Naive thymus-derived CD4-positive, alpha-beta T cell (primary cell): ENCODE results near the gene GPR153. TPM values are rescaled to one million over a fixed set of nuclear protein-coding genes. Genes with fewer than 3 reads are reported as not detected.
A peak's percentile ranks its signal among the peaks of the same experiment; 100 is the strongest.

ENCODE experiments used
- ATAC-seq: fragments of 150-1000 bp; cut with Tn5 transposase; 2 replicates; pipeline ENCODE4 v1.10.0; 2021; ENCODE audit warnings: mild to moderate bottlenecking, moderate library complexity
- CTCF ChIA-PET: fragments of 350-600 bp; sonication (Branson Sonifier 250); formaldehyde crosslinking; loops from one replicate; lab custom pipeline; 2021; ENCODE audit warnings: antibody characterized with exemption; lab: Charles Lee
- POLR2A ChIA-PET: fragments of 350-600 bp; sonication (Branson Sonifier 250); formaldehyde crosslinking; loops from one replicate; lab custom pipeline; 2021; ENCODE audit warnings: antibody characterized with exemption, inconsistent platforms; lab: Charles Lee
- DNase-seq, 9 donors: peaks; one replicate each; pipeline versions ENCODE4 v3.0.0 to v3.0.0-alpha.2; 2020 to 2022; ENCODE audit warnings: mixed read lengths in 1 of 9
- H3K27ac ChIP-seq: one replicate; pipeline ENCODE4 v1.7.0; 2013; ENCODE audit warnings: mild to moderate bottlenecking, low read depth, low read length, moderate library complexity
- H3K27me3 ChIP-seq, 2 donors: one replicate each; pipeline ENCODE4 v1.7.0; 2013; ENCODE audit warnings: low read length in 2 of 2, mild to moderate bottlenecking in 2 of 2, moderate library complexity in 2 of 2; ENCODE audit not compliant: control insufficient read depth in 2 of 2, insufficient read depth in 2 of 2
- H3K36me3 ChIP-seq, 3 experiments: 1 replicate in 2 of 3; 2 replicates in 1 of 3; pipeline ENCODE4 v1.7.0; 2013; ENCODE audit warnings: low read length in 3 of 3, mild to moderate bottlenecking in 3 of 3, moderate library complexity in 1 of 3; ENCODE audit not compliant: insufficient read depth in 3 of 3, control insufficient read depth in 2 of 3
- H3K4me1 ChIP-seq, 2 donors: one replicate each; pipeline ENCODE4 v1.7.0; 2013; ENCODE audit warnings: low read length in 2 of 2, mild to moderate bottlenecking in 2 of 2, moderate library complexity in 1 of 2; ENCODE audit not compliant: control insufficient read depth in 2 of 2, insufficient read depth in 2 of 2
- H3K4me3 ChIP-seq: 2 replicates; pipeline ENCODE4 v1.7.0; 2013; ENCODE audit warnings: mild to moderate bottlenecking, low read length
- H3K9me3 ChIP-seq, 3 experiments: 1 replicate in 2 of 3; 2 replicates in 1 of 3; pipeline ENCODE4 v1.7.0; 2013; ENCODE audit warnings: low read length in 3 of 3; ENCODE audit not compliant: control insufficient read depth in 2 of 3
- H3K27ac Mint-ChIP-seq, 9 donors: one replicate each; pipeline ENCODE4 v1.8.0; 2020 to 2022; ENCODE audit warnings: mixed read lengths in 9 of 9, mild to moderate bottlenecking in 8 of 9, moderate library complexity in 5 of 9, inconsistent platforms in 2 of 9
- H3K27me3 Mint-ChIP-seq, 5 donors: one replicate each; pipeline ENCODE4 v1.8.0; 2021 to 2022; ENCODE audit warnings: mixed read lengths in 5 of 5, mild to moderate bottlenecking in 1 of 5
- H3K36me3 Mint-ChIP-seq, 5 donors: one replicate each; pipeline ENCODE4 v1.8.0; 2020 to 2022; ENCODE audit warnings: mixed read lengths in 5 of 5, mild to moderate bottlenecking in 3 of 5, inconsistent platforms in 1 of 5
- H3K4me1 Mint-ChIP-seq, 7 donors: one replicate each; pipeline ENCODE4 v1.8.0; 2020 to 2022; ENCODE audit warnings: mixed read lengths in 7 of 7, mild to moderate bottlenecking in 3 of 7, inconsistent platforms in 1 of 7
- H3K4me3 Mint-ChIP-seq, 10 donors: one replicate each; pipeline ENCODE4 v1.8.0; 2020 to 2022; ENCODE audit warnings: mild to moderate bottlenecking in 10 of 10, mixed read lengths in 10 of 10, moderate library complexity in 6 of 10, inconsistent platforms in 2 of 10
- H3K9me3 Mint-ChIP-seq, 11 donors: one replicate each; pipeline ENCODE4 v1.8.0; 2020 to 2022; ENCODE audit warnings: mixed read lengths in 11 of 11, mild to moderate bottlenecking in 4 of 11, inconsistent platforms in 1 of 11, moderate library complexity in 1 of 11
- intact Hi-C, 2 donors: fragments of 100-400 bp; cut with micrococcal nuclease; formaldehyde crosslinking; loops; one replicate each; pipeline ENCODE4 v1.15.1; 2023
- polyA plus RNA-seq, 2 donors: library from polyadenylated mRNA; unstranded; fragments of 300-500 nt; fragmentation: Illumina TruSeq; gene quantifications; one replicate each; pipeline ENCODE4 v1.2.3, GENCODE V29; 2021
- total RNA-seq, 6 experiments: library from RNA in 5 of 6; stranded (reverse) in 5 of 6; gene quantifications; 1 replicate in 5 of 6; 2 replicates in 1 of 6; pipeline ENCODE4 v1.2.3 and lab custom pipeline; 2021 to 2026

The GPR153 gene
- total and polyA plus RNA-seq, 7 experiments from 2014 or later: 0.27 to 2.9 (median 0.59) TPM; not detected in 2

GRCh38 chr1:6266641-6267040 lies 5.7 kb upstream of the GPR153 start:
- intact Hi-C loops: no loop called here
- H3K4me1 Mint-ChIP-seq: peaks cover 0 to 6% (median 0%) of the 10 kb centered on the region in 7 donors
- no peak overlapping the region for H3K27ac ChIP-seq
- peaks cover 0 to 3% (median 0%) of the 10 kb centered on the region in 11 donors for H3K9me3 Mint-ChIP-seq
- no peaks in the 10 kb centered on the region for H3K4me1 ChIP-seq
- H3K36me3 Mint-ChIP-seq: no peaks in the 10 kb centered on the region
- H3K27me3 ChIP-seq: no peaks in the 10 kb centered on the region
- POLR2A ChIA-PET: no interaction called here
- no peak overlapping the region for H3K4me3 ChIP-seq
- CTCF ChIA-PET: interaction anchor here (1.1 kb wide), 1 partner anchor 20 kb away, joined by 3 read pairs; no protein-coding TSS in a partner anchor
- ATAC-seq (no peak), DNase-seq (no peak)
- H3K27ac Mint-ChIP-seq: no peak overlapping the region
- H3K4me3 Mint-ChIP-seq: no peak overlapping the region
- no peaks in the 10 kb centered on the region for H3K9me3 ChIP-seq
- H3K27me3 Mint-ChIP-seq: peaks cover 0 to 7% (median 0%) of the 10 kb centered on the region in 5 donors
- H3K36me3 ChIP-seq: no peaks in the 10 kb centered on the region

- no peaks in the 10 kb centered on the region for H3K27me3 ChIP-seq
- ATAC-seq: no peak
- H3K9me3 Mint-ChIP-seq: peaks cover 0 to 3% (median 0%) of the 10 kb centered on the region in 11 donors
- no peak for DNase-seq
- no peak overlapping the region for H3K27ac ChIP-seq
- intact Hi-C loops: no loop called here
- no peaks in the 10 kb centered on the region for H3K36me3 Mint-ChIP-seq
- H3K27me3 Mint-ChIP-seq: peaks cover 0 to 11% (median 0%) of the 10 kb centered on the region in 5 donors
- no peak overlapping the region for H3K27ac Mint-ChIP-seq
- H3K4me3 ChIP-seq: no peak overlapping the region
- H3K4me1 ChIP-seq: no peaks in the 10 kb centered on the region
- H3K4me1 Mint-ChIP-seq: peaks cover 0 to 6% (median 0%) of the 10 kb centered on the region in 7 donors
- no peaks in the 10 kb centered on the region for H3K36me3 ChIP-seq
- no peaks in the 10 kb centered on the region for H3K9me3 ChIP-seq
- ChIA-PET CTCF (no interaction called here), POLR2A (interaction anchor here (0.6 kb wide), 1 partner anchor 25 kb away, joined by 3 read pairs; no protein-coding TSS in a partner anchor)
- H3K4me3 Mint-ChIP-seq: no peak overlapping the region
These were observed 4.3 kb upstream of the GPR153 start for GRCh38 chr1:6265151-6265550.

- ChIA-PET CTCF (no interaction called here), POLR2A (no interaction called here)
- ATAC-seq: no peak
- Mint-ChIP-seq H3K36me3 (no peaks in the 10 kb centered on the region), H3K27me3 (peaks cover 0 to 20% (median 3%) of the 10 kb centered on the region in 5 donors), H3K4me3 (peak overlapping the region in 1 of 10 donors; percentile 23), H3K27ac (no peak overlapping the region), H3K9me3 (peaks cover 0 to 3% (median 0%) of the 10 kb centered on the region in 11 donors), H3K4me1 (peaks cover 0 to 8% (median 1%) of the 10 kb centered on the region in 7 donors)
- Histone ChIP-seq H3K4me1 (peaks cover 0 to 5% of the 10 kb centered on the region in 2 donors), H3K36me3 (no peaks in the 10 kb centered on the region), H3K27me3 (no peaks in the 10 kb centered on the region), H3K9me3 (no peaks in the 10 kb centered on the region), H3K27ac (no peak overlapping the region), H3K4me3 (no peak overlapping the region)
- intact Hi-C loops: no loop called here
- DNase-seq: no peak
These were observed 2.8 kb upstream of the GPR153 start for GRCh38 chr1:6263716-6264115.

GRCh38 chr1:6262555-6263420 lies 1.9 kb upstream of the GPR153 start:
- no peak for DNase-seq
- intact Hi-C loops: no loop called here
- Histone ChIP-seq H3K9me3 (no peaks in the 10 kb centered on the region), H3K27ac (no peak overlapping the region), H3K4me1 (peaks cover 0 to 5% of the 10 kb centered on the region in 2 donors), H3K36me3 (no peaks in the 10 kb centered on the region), H3K27me3 (no peaks in the 10 kb centered on the region), H3K4me3 (no peak overlapping the region)
- Mint-ChIP-seq H3K27ac (no peak overlapping the region), H3K4me3 (peak overlapping the region in 2 of 10 donors; percentile 7 to 73), H3K4me1 (peaks cover 0 to 8% (median 1%) of the 10 kb centered on the region in 7 donors), H3K9me3 (peaks cover 0 to 3% (median 0%) of the 10 kb centered on the region in 11 donors), H3K36me3 (no peaks in the 10 kb centered on the region), H3K27me3 (peaks cover 0 to 26% (median 3%) of the 10 kb centered on the region in 5 donors)
- ChIA-PET POLR2A (no interaction called here), CTCF (no interaction called here)
- no peak for ATAC-seq

GRCh38 chr1:6261615-6261995 lies 707 bp upstream of the GPR153 start:
- Histone ChIP-seq H3K4me1 (peaks cover 0 to 5% of the 10 kb centered on the region in 2 donors), H3K9me3 (no peaks in the 10 kb centered on the region), H3K36me3 (no peaks in the 10 kb centered on the region), H3K4me3 (no peak overlapping the region), H3K27ac (no peak overlapping the region), H3K27me3 (no peaks in the 10 kb centered on the region)
- peaks cover 0 to 8% (median 1%) of the 10 kb centered on the region in 7 donors for H3K4me1 Mint-ChIP-seq
- H3K4me3 Mint-ChIP-seq: peak overlapping the region; percentile 24 to 86 (median 72)
- ATAC-seq (no peak), DNase-seq (no peak)
- H3K9me3 Mint-ChIP-seq: peaks cover 0 to 3% (median 0%) of the 10 kb centered on the region in 11 donors
- intact Hi-C loops: no loop called here
- ChIA-PET CTCF (no interaction called here), POLR2A (no interaction called here)
- peak overlapping the region in 1 of 9 donors; percentile 49 for H3K27ac Mint-ChIP-seq
- H3K27me3 Mint-ChIP-seq: peaks cover 0 to 26% (median 3%) of the 10 kb centered on the region in 5 donors
- no peaks in the 10 kb centered on the region for H3K36me3 Mint-ChIP-seq

GRCh38 chr1:6260433-6260934 lies 414 bp downstream of the GPR153 start:
- CTCF ChIA-PET: no interaction called here
- H3K4me1 ChIP-seq: peaks cover 0 to 5% of the 10 kb centered on the region in 2 donors
- peak overlapping the region in 2 of 10 donors; percentile 58 to 69 for H3K4me3 Mint-ChIP-seq

More at GRCh38 chr1:6260433-6260934, 414 bp downstream of the GPR153 start:
- H3K27me3 Mint-ChIP-seq: peaks cover 0 to 26% (median 3%) of the 10 kb centered on the region in 5 donors
- H3K36me3 Mint-ChIP-seq: no peaks in the 10 kb centered on the region
- H3K27me3 ChIP-seq: no peaks in the 10 kb centered on the region
- POLR2A ChIA-PET: no interaction called here
- H3K4me3 ChIP-seq: no peak overlapping the region
- no peaks in the 10 kb centered on the region for H3K36me3 ChIP-seq
- H3K4me1 Mint-ChIP-seq: peaks cover 0 to 8% (median 1%) of the 10 kb centered on the region in 7 donors
- no peak overlapping the region for H3K27ac ChIP-seq
- H3K9me3 Mint-ChIP-seq: peaks cover 0 to 3% (median 0%) of the 10 kb centered on the region in 11 donors
- ATAC-seq (peak; percentile 48), DNase-seq (no peak)
- no peak overlapping the region for H3K27ac Mint-ChIP-seq
- H3K9me3 ChIP-seq: no peaks in the 10 kb centered on the region
- intact Hi-C loops: loop anchor here in 1 of 2 donors (1.0 kb wide), 1 partner anchor 14 kb away; no protein-coding TSS in a partner anchor
